ENCODE results near the gene PSMG3.

GRCh38 chr7:1588978-1589377 is 19.1 kb upstream of the PSMG3 start:
- TF ChIP-seq TAF1 (IDR thresholded peaks at IDR 0.05; ENCODE audit: borderline replicate concordance, insufficient read depth, low read length): no peak
- no peak for TF ChIP-seq SIN3A (IDR thresholded peaks at IDR 0.05; ENCODE audit: borderline replicate concordance, insufficient read depth, low read length)
